Breast epithelium (tissue), 4 donors: Measurements from ENCODE around the gene TMEM163. TPM values are rescaled to one million over a fixed set of nuclear protein-coding genes. Genes with fewer than 3 reads are reported as not detected.

Experiments used
- DNase-seq, 2 donors: peaks; one replicate each; pipeline ENCODE4 v3.0.0-alpha.2; 2019; ENCODE audit warnings: low spot score in 2 of 2
- H3K27ac ChIP-seq, 2 donors: fragments of 200-600 bp; sonication (generic) in 1 of 2; one replicate each; pipeline ENCODE4 v1.5.1; 2016 to 2019; ENCODE audit warnings: mild to moderate bottlenecking in 1 of 2
- H3K27me3 ChIP-seq, 2 donors: fragments of 200-600 bp; sonication (generic) in 1 of 2; one replicate each; pipeline versions ENCODE4 v1.5.1 to v1.6.0; 2017 to 2019; ENCODE audit warnings: control low read depth in 1 of 2, mild to moderate bottlenecking in 1 of 2
- H3K36me3 ChIP-seq: fragments of 200-600 bp; one replicate; pipeline ENCODE4 v1.5.1; 2019
- H3K4me1 ChIP-seq, 2 donors: fragments of 200-600 bp; sonication (generic); one replicate each; pipeline ENCODE4 v1.5.1; 2016 to 2019; ENCODE audit warnings: control low read depth in 1 of 2
- H3K4me3 ChIP-seq, 3 donors: fragments of 200-600 bp; sonication (generic); 1 replicate in 2 of 3; 2 replicates in 1 of 3; pipeline ENCODE4 v1.5.1; 2016 to 2019; ENCODE audit warnings: mild to moderate bottlenecking in 3 of 3, moderate library complexity in 2 of 3
- H3K9me3 ChIP-seq, 2 donors: fragments of 200-600 bp; sonication (generic) in 1 of 2; one replicate each; pipeline ENCODE4 v1.5.1; 2016 to 2019; ENCODE audit warnings: control low read depth in 1 of 2
- POLR2A ChIP-seq: fragments of 450-650 bp; IDR thresholded peaks from one replicate; pipeline ENCODE4 v1.6.1; 2016; ENCODE audit warnings: antibody characterized with exemption, mild to moderate bottlenecking, moderate library complexity
- POLR2AphosphoS5 ChIP-seq, 3 donors: sonication (generic); formaldehyde crosslinking; IDR thresholded peaks; one replicate each; pipeline ENCODE4 v1.6.1; 2017; ENCODE audit warnings: antibody characterized with exemption in 3 of 3
- intact Hi-C: fragments of 100-400 bp; cut with DNase I; formaldehyde crosslinking; loops from one replicate; pipeline ENCODE4 v1.15.1; 2023; ENCODE audit warnings: low total_unique reads
- total RNA-seq, 3 donors: library from RNA; depleted of rRNA; stranded (reverse); fragments of >200 nt; gene quantifications; one replicate each; pipeline ENCODE4 v1.1.0, GENCODE V29; 2016
- TF ChIP-seq, protein P1 (sequence below), 3 donors: fragments of 450-650 bp; IDR thresholded peaks; one replicate each; pipeline ENCODE4 v1.5.1; 2016 to 2017; ENCODE audit warnings: antibody characterized with exemption in 3 of 3, mild to moderate bottlenecking in 3 of 3, moderate library complexity in 3 of 3

Gene TMEM163
- total RNA-seq, 3 donors from 2014 or later = 0.32 to 1.5 (median 0.66) TPM

GRCh38 chr2:134421556-134422328, 297.1 kb downstream of the TMEM163 start:
- H3K27ac ChIP-seq = no peak overlapping the region
- TF ChIP-seq POLR2AphosphoS5 (IDR thresholded peaks at IDR 0.05) = no peak
- TF ChIP-seq, protein P1, sequence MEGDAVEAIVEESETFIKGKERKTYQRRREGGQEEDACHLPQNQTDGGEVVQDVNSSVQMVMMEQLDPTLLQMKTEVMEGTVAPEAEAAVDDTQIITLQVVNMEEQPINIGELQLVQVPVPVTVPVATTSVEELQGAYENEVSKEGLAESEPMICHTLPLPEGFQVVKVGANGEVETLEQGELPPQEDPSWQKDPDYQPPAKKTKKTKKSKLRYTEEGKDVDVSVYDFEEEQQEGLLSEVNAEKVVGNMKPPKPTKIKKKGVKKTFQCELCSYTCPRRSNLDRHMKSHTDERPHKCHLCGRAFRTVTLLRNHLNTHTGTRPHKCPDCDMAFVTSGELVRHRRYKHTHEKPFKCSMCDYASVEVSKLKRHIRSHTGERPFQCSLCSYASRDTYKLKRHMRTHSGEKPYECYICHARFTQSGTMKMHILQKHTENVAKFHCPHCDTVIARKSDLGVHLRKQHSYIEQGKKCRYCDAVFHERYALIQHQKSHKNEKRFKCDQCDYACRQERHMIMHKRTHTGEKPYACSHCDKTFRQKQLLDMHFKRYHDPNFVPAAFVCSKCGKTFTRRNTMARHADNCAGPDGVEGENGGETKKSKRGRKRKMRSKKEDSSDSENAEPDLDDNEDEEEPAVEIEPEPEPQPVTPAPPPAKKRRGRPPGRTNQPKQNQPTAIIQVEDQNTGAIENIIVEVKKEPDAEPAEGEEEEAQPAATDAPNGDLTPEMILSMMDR (IDR thresholded peaks at IDR 0.05) = no peak
- no peak for TF ChIP-seq POLR2A
- H3K4me3 ChIP-seq = no peak overlapping the region
- intact Hi-C loops = loop anchor here (5.0 to 10.0 kb wide), 2 partner anchors 537 to 721 kb away; no protein-coding TSS in a partner anchor
- H3K36me3 ChIP-seq = no peaks in the 10 kb centered on the region
- no peak for DNase-seq
- H3K4me1 ChIP-seq = no peaks in the 10 kb centered on the region
- H3K9me3 ChIP-seq = no peaks in the 10 kb centered on the region
- H3K27me3 ChIP-seq = no peaks in the 10 kb centered on the region

- no peak overlapping the region for H3K27ac ChIP-seq
- no peaks in the 10 kb centered on the region for H3K27me3 ChIP-seq
- H3K36me3 ChIP-seq = no peaks in the 10 kb centered on the region
- H3K9me3 ChIP-seq = no peaks in the 10 kb centered on the region
- intact Hi-C loops = loop anchor here (5.0 to 10.0 kb wide), 2 partner anchors 536 to 721 kb away; no protein-coding TSS in a partner anchor
- no peak for DNase-seq
- H3K4me3 ChIP-seq = no peak overlapping the region
- TF ChIP-seq POLR2A (no peak), POLR2AphosphoS5 (IDR thresholded peaks at IDR 0.05) (no peak)
- TF ChIP-seq, protein P1 (IDR thresholded peaks at IDR 0.05) = no peak
- no peaks in the 10 kb centered on the region for H3K4me1 ChIP-seq
Measured at GRCh38 chr2:134420920-134421319, 297.9 kb downstream of the TMEM163 start.

- Histone ChIP-seq H3K4me1 (no peaks in the 10 kb centered on the region), H3K9me3 (no peaks in the 10 kb centered on the region), H3K4me3 (no peak overlapping the region), H3K36me3 (no peaks in the 10 kb centered on the region), H3K27me3 (no peaks in the 10 kb centered on the region), H3K27ac (no peak overlapping the region)
- intact Hi-C loops = loop anchor here (5.0 to 10.0 kb wide), 2 partner anchors 535 to 722 kb away; no protein-coding TSS in a partner anchor
- DNase-seq = no peak
- TF ChIP-seq POLR2A = no peak
- TF ChIP-seq, protein P1 (IDR thresholded peaks at IDR 0.05) = no peak
- no peak for TF ChIP-seq POLR2AphosphoS5 (IDR thresholded peaks at IDR 0.05)
Measured at GRCh38 chr2:134420259-134420658, 298.5 kb downstream of the TMEM163 start.

GRCh38 chr2:134417968-134418582, 300.7 kb downstream of the TMEM163 start:
- intact Hi-C loops = loop anchor here (10.0 kb wide), 1 partner anchor 293 kb away; no protein-coding TSS in a partner anchor
- no peak for DNase-seq

More at GRCh38 chr2:134417968-134418582, 300.7 kb downstream of the TMEM163 start:
- Histone ChIP-seq H3K9me3 (no peaks in the 10 kb centered on the region), H3K27ac (no peak overlapping the region), H3K27me3 (no peaks in the 10 kb centered on the region), H3K36me3 (no peaks in the 10 kb centered on the region), H3K4me3 (no peak overlapping the region), H3K4me1 (peaks cover 0 to 4% of the 10 kb centered on the region in 2 donors)
- TF ChIP-seq POLR2AphosphoS5 (IDR thresholded peaks at IDR 0.05) = no peak
- no peak for TF ChIP-seq POLR2A
- TF ChIP-seq, protein P1 (IDR thresholded peaks at IDR 0.05) = no peak
